Amniotic epithelial cell (primary cell): Measurements from ENCODE around the gene KCNIP1.

Experiments
- DNase-seq: peaks from one replicate; pipeline ENCODE4 v3.0.0-alpha.2; 2010; ENCODE audit warnings: low read depth

KCNIP1 gene

GRCh38 chr5:170715141-170715540, 211.3 kb downstream of the KCNIP1 start:
- DNase-seq: no peak

GRCh38 chr5:170716396-170716795, 212.6 kb downstream of the KCNIP1 start:
- DNase-seq: no peak

GRCh38 chr5:170719551-170719950, 215.7 kb downstream of the KCNIP1 start:
- no peak for DNase-seq

GRCh38 chr5:170720179-170720578, 216.4 kb downstream of the KCNIP1 start:
- no peak for DNase-seq

- no peak for DNase-seq
Observed at GRCh38 chr5:170720984-170721383, 217.2 kb downstream of the KCNIP1 start.

- DNase-seq: no peak
Observed at GRCh38 chr5:170721681-170722080, 217.9 kb downstream of the KCNIP1 start.

GRCh38 chr5:170722316-170722715, 218.5 kb downstream of the KCNIP1 start:
- no peak for DNase-seq

GRCh38 chr5:170731052-170731451, 227.2 kb downstream of the KCNIP1 start:
- DNase-seq: no peak

- DNase-seq: no peak
Observed at GRCh38 chr5:170732685-170733084, 228.9 kb downstream of the KCNIP1 start.

GRCh38 chr5:170736966-170737365, 233.1 kb downstream of the KCNIP1 start:
- DNase-seq: no peak

- no peak for DNase-seq
Observed at GRCh38 chr5:170737591-170737990, 233.8 kb downstream of the KCNIP1 start.

- DNase-seq: no peak
Observed at GRCh38 chr5:170738840-170739239, 235.0 kb downstream of the KCNIP1 start.

GRCh38 chr5:170739446-170739845, 235.6 kb downstream of the KCNIP1 start:
- DNase-seq: no peak

- DNase-seq: no peak
Observed at GRCh38 chr5:170740551-170741205, 236.9 kb downstream of the KCNIP1 start.

GRCh38 chr5:170741801-170742200, 238.0 kb downstream of the KCNIP1 start:
- no peak for DNase-seq

GRCh38 chr5:170743876-170744212, 240.0 kb downstream of the KCNIP1 start:
- no peak for DNase-seq

- peak; percentile 5 for DNase-seq
Observed at GRCh38 chr5:170745481-170746071, 241.8 kb downstream of the KCNIP1 start.

GRCh38 chr5:170746075-170746960, 242.5 kb downstream of the KCNIP1 start:
- no peak for DNase-seq

- no peak for DNase-seq
Observed at GRCh38 chr5:170746961-170747340, 243.1 kb downstream of the KCNIP1 start.

GRCh38 chr5:170747357-170747756, 243.5 kb downstream of the KCNIP1 start:
- DNase-seq: no peak

GRCh38 chr5:170747851-170748250, 244.0 kb downstream of the KCNIP1 start:
- peak; percentile 7 for DNase-seq

- DNase-seq: no peak
Observed at GRCh38 chr5:170748951-170749471, 245.2 kb downstream of the KCNIP1 start.

GRCh38 chr5:170749911-170750431, 246.2 kb downstream of the KCNIP1 start:
- DNase-seq: no peak
